GM21737 (cell line): ENCODE data around the gene TEKTIP1.
"Not testable (repeated sequence)": the region's sequence is repeated elsewhere in the genome, so short reads cannot be mapped to it uniquely, and the experiment has no call there.

Source experiments
- ATAC-seq: cut with Tn5 transposase; IDR thresholded peaks from one replicate; pipeline ENCODE4 v1.9.1; 2021; ENCODE audit warnings: mild to moderate bottlenecking, moderate library complexity; ENCODE audit not compliant: unreplicated experiment

Gene TEKTIP1

GRCh38 chr19:3580156-3580934 lies 41.4 kb downstream of the TEKTIP1 start:
- no peak for ATAC-seq

- not testable (repeated sequence) for ATAC-seq
These were observed 42.8 kb downstream of the TEKTIP1 start for GRCh38 chr19:3581792-3582191.

GRCh38 chr19:3584036-3584802 lies 45.2 kb downstream of the TEKTIP1 start:
- not testable (repeated sequence) for ATAC-seq

GRCh38 chr19:3585301-3586126 lies 46.5 kb downstream of the TEKTIP1 start, which contains the start of gene GIPC3:
GIPC3 (plus strand) TSS chr19:3585478; CDS start chr19:3585598, 120 bp downstream.
- ATAC-seq: no peak

- ATAC-seq: no peak
These were observed 47.2 kb downstream of the TEKTIP1 start for GRCh38 chr19:3586127-3586626.

- no peak for ATAC-seq
These were observed 47.9 kb downstream of the TEKTIP1 start for GRCh38 chr19:3586707-3587346.

- no peak for ATAC-seq
These were observed 50.5 kb downstream of the TEKTIP1 start for GRCh38 chr19:3589439-3589838.

- no peak for ATAC-seq
These were observed 51.0 kb downstream of the TEKTIP1 start for GRCh38 chr19:3589949-3590348.

- ATAC-seq: no peak
These were observed 52.2 kb downstream of the TEKTIP1 start for GRCh38 chr19:3590991-3591659.

GRCh38 chr19:3591876-3592613 lies 53.1 kb downstream of the TEKTIP1 start:
- ATAC-seq: no peak

- ATAC-seq: no peak
These were observed 54.2 kb downstream of the TEKTIP1 start for GRCh38 chr19:3593156-3593555.
